Measurements from ENCODE around the gene POLR1E. TPM values are rescaled to one million over a fixed set of nuclear protein-coding genes. Genes with fewer than 3 reads are reported as not detected.

POLR1E gene
- total RNA-seq, 1 experiment from 2014 or later = 60.9 TPM

DNA sequence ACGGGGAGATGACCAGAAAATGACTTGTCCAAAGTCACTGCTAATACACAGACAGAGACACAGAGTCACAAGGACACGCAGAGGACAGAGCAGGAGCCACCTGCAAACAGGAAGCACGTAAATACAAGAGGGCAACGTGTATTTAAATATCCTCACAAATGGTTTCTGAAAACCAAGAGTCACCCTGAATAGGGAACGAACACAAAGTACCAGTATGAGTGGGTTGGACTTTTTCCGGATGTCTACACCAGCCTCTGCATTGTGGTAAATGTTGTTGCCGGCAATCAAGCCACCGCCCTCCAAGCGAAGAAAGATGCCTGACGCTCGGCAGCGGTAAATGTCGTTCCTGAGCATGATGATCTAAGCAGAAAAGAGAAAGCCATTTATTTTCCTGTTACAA, 46.0 kb downstream of the POLR1E start:
- BruUV-seq (replicated peaks) = no TSS peak
- no peak for DNase-seq (ENCODE audit: low read depth, low spot score)
- intact Hi-C loops (cut with micrococcal nuclease) = no loop called here
- Histone ChIP-seq H3K27ac (ENCODE audit: low read depth, low read length) (no peak overlapping the region), H3K4me3 (replicated peaks in 1 of 2; ENCODE audit: low read depth in 1 of 2, low read length in 2 of 2) (no peak overlapping the region), H3K9me2 (ENCODE audit: insufficient read depth) (no peaks in the 10 kb centered on the region), H3K4me2 (ENCODE audit: low read length) (no peak overlapping the region), H2AFZ (ENCODE audit: low read depth, low read length, poor library complexity, severe bottlenecking) (no peak overlapping the region), H4K20me1 (ENCODE audit: insufficient read depth) (no peaks in the 10 kb centered on the region), H3K36me3 (ENCODE audit: control insufficient read depth in 1 of 2, insufficient read depth in 2 of 2, low read length in 2 of 2) (no peaks in the 10 kb centered on the region), H3K9ac (ENCODE audit: low read length) (no peak overlapping the region), H3K79me2 (ENCODE audit: insufficient read depth, low read length) (no peaks in the 10 kb centered on the region), H3K9me3 (ENCODE audit: control insufficient read depth in 1 of 2, insufficient read depth in 1 of 2, low read depth in 1 of 2, low read length in 2 of 2) (no peaks in the 10 kb centered on the region), H3K4me1 (ENCODE audit: control insufficient read depth in 1 of 2, insufficient read depth in 2 of 2, low read length in 2 of 2) (no peaks in the 10 kb centered on the region), H3K27me3 (ENCODE audit: insufficient read depth, low read length) (no peaks in the 10 kb centered on the region)
- POLR2A ChIA-PET = no interaction called here
- ATAC-seq = no peak
- CTCF ChIA-PET = no interaction called here
- RAD21 ChIA-PET (ENCODE audit: low non-redundant PET in 1 of 2, low total read pairs in 2 of 2, uncharacterized antibody in 2 of 2, unreplicated experiment in 2 of 2) = no interaction called here
- no peak for TF ChIP-seq ZFX (IDR thresholded peaks at IDR 0.05)
- no peak for TF ChIP-seq ELF1 (IDR thresholded peaks at IDR 0.05; ENCODE audit: borderline replicate concordance, low read depth)
- TF ChIP-seq EZH2phosphoT487 (IDR thresholded peaks at IDR 0.05; ENCODE audit: borderline replicate concordance) = no peak
- TF ChIP-seq SRF (IDR thresholded peaks at IDR 0.05; ENCODE audit: low read depth) = no peak
- no peak for TF ChIP-seq CEBPB (IDR thresholded peaks at IDR 0.05; ENCODE audit: low read depth)
- TF ChIP-seq, protein P1, sequence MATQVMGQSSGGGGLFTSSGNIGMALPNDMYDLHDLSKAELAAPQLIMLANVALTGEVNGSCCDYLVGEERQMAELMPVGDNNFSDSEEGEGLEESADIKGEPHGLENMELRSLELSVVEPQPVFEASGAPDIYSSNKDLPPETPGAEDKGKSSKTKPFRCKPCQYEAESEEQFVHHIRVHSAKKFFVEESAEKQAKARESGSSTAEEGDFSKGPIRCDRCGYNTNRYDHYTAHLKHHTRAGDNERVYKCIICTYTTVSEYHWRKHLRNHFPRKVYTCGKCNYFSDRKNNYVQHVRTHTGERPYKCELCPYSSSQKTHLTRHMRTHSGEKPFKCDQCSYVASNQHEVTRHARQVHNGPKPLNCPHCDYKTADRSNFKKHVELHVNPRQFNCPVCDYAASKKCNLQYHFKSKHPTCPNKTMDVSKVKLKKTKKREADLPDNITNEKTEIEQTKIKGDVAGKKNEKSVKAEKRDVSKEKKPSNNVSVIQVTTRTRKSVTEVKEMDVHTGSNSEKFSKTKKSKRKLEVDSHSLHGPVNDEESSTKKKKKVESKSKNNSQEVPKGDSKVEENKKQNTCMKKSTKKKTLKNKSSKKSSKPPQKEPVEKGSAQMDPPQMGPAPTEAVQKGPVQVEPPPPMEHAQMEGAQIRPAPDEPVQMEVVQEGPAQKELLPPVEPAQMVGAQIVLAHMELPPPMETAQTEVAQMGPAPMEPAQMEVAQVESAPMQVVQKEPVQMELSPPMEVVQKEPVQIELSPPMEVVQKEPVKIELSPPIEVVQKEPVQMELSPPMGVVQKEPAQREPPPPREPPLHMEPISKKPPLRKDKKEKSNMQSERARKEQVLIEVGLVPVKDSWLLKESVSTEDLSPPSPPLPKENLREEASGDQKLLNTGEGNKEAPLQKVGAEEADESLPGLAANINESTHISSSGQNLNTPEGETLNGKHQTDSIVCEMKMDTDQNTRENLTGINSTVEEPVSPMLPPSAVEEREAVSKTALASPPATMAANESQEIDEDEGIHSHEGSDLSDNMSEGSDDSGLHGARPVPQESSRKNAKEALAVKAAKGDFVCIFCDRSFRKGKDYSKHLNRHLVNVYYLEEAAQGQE (IDR thresholded peaks at IDR 0.05; ENCODE audit: low read depth) = no peak
- TF ChIP-seq SIN3A (IDR thresholded peaks at IDR 0.05; ENCODE audit: low read depth) = no peak
- TF ChIP-seq FOSL1 (IDR thresholded peaks at IDR 0.05; ENCODE audit: low read depth) = no peak
- no peak for TF ChIP-seq EZH2 (IDR thresholded peaks at IDR 0.05)
- TF ChIP-seq, protein P2, sequence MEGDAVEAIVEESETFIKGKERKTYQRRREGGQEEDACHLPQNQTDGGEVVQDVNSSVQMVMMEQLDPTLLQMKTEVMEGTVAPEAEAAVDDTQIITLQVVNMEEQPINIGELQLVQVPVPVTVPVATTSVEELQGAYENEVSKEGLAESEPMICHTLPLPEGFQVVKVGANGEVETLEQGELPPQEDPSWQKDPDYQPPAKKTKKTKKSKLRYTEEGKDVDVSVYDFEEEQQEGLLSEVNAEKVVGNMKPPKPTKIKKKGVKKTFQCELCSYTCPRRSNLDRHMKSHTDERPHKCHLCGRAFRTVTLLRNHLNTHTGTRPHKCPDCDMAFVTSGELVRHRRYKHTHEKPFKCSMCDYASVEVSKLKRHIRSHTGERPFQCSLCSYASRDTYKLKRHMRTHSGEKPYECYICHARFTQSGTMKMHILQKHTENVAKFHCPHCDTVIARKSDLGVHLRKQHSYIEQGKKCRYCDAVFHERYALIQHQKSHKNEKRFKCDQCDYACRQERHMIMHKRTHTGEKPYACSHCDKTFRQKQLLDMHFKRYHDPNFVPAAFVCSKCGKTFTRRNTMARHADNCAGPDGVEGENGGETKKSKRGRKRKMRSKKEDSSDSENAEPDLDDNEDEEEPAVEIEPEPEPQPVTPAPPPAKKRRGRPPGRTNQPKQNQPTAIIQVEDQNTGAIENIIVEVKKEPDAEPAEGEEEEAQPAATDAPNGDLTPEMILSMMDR (IDR thresholded peaks at IDR 0.05 in 2 of 3, conservative IDR thresholded peaks at IDR 0.05 in 1 of 3; ENCODE audit: borderline replicate concordance in 1 of 3, insufficient read depth in 1 of 3, low read depth in 2 of 3, low read length in 2 of 3) = no peak
- TF ChIP-seq, protein P3, sequence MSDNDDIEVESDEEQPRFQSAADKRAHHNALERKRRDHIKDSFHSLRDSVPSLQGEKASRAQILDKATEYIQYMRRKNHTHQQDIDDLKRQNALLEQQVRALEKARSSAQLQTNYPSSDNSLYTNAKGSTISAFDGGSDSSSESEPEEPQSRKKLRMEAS (IDR thresholded peaks at IDR 0.05) = no peak
- TF ChIP-seq SP1 (IDR thresholded peaks at IDR 0.05; ENCODE audit: low read depth) = no peak
- no peak for TF ChIP-seq EGR1 (IDR thresholded peaks at IDR 0.05; ENCODE audit: low read depth)
- no peak for TF ChIP-seq POLR2A (IDR thresholded peaks at IDR 0.05; ENCODE audit: borderline replicate concordance, extremely low read depth, insufficient read depth, insufficient read length)
- TF ChIP-seq ZNF274 (IDR thresholded peaks at IDR 0.05; ENCODE audit: low read depth, low read length) = no peak
- no peak for TF ChIP-seq JUND (IDR thresholded peaks at IDR 0.05)
- no peak for TF ChIP-seq POLR2AphosphoS5 (IDR thresholded peaks at IDR 0.05; ENCODE audit: low read depth, low read length)
